WTC11 (cell line): Measurements from ENCODE around the gene REEP3. TPM values are rescaled to one million over a fixed set of nuclear protein-coding genes. Genes with fewer than 3 reads are reported as not detected.

Experiments
- ATAC-seq: fragments of 200-7000 bp; cut with Tn5 transposase; 2 replicates; pipeline ENCODE4 v1.10.0; 2021; ENCODE audit warnings: mild to moderate bottlenecking, moderate library complexity
- CTCF ChIA-PET: fragments of 300-600 bp; sonication (Branson Sonifier 250); formaldehyde crosslinking; loops from one replicate; lab custom pipeline; 2021; ENCODE audit warnings: antibody characterized with exemption; lab: Charles Lee
- POLR2A ChIA-PET: fragments of 350-600 bp; sonication (Branson Sonifier 250); formaldehyde crosslinking; loops from one replicate; lab custom pipeline; 2021; ENCODE audit warnings: antibody characterized with exemption; lab: Charles Lee
- DNase-seq: peaks from one replicate; pipeline ENCODE4 v3.0.0; 2021; ENCODE audit warnings: low spot score
- H3K27ac Mint-ChIP-seq: 2 replicates; pipeline ENCODE4 v1.8.0; 2021; ENCODE audit warnings: mixed read lengths
- H3K27me3 Mint-ChIP-seq: 2 replicates; pipeline ENCODE4 v1.8.0; 2021; ENCODE audit warnings: low read depth, mild to moderate bottlenecking, moderate library complexity, mixed read lengths
- H3K36me3 Mint-ChIP-seq: 2 replicates; pipeline ENCODE4 v1.8.0; 2021; ENCODE audit warnings: mixed read lengths
- H3K4me1 Mint-ChIP-seq: 2 replicates; pipeline ENCODE4 v1.8.0; 2022; ENCODE audit warnings: mixed read lengths
- H3K4me3 Mint-ChIP-seq: 2 replicates; pipeline ENCODE4 v1.8.0; 2021; ENCODE audit warnings: mild to moderate bottlenecking, moderate library complexity, mixed read lengths
- H3K9me3 Mint-ChIP-seq: 2 replicates; pipeline ENCODE4 v1.8.0; 2021; ENCODE audit warnings: mixed read lengths
- AFF4 ChIP-seq: sonication (generic); formaldehyde crosslinking; IDR thresholded peaks from 2 replicates; pipeline ENCODE4 v1.8.1; 2023; ENCODE audit warnings: mild to moderate bottlenecking, missing genetic modification reagents, borderline replicate concordance
- CBFB ChIP-seq: sonication (generic); formaldehyde crosslinking; IDR thresholded peaks from 2 replicates; pipeline ENCODE4 v1.8.1; 2022; ENCODE audit warnings: mild to moderate bottlenecking, low read depth, missing genetic modification reagents
- FOXJ3 ChIP-seq: sonication (generic); formaldehyde crosslinking; IDR thresholded peaks from 2 replicates; pipeline ENCODE4 v1.9.0; 2021; ENCODE audit warnings: missing genetic modification reagents, mild to moderate bottlenecking, borderline replicate concordance
- NR3C1 ChIP-seq: sonication (generic); formaldehyde crosslinking; conservative IDR thresholded peaks from 2 replicates; pipeline ENCODE4 v1.8.1; 2023; ENCODE audit warnings: low read depth, mild to moderate bottlenecking, missing genetic modification reagents
- ZNF121 ChIP-seq: sonication (generic); formaldehyde crosslinking; IDR thresholded peaks from 2 replicates; pipeline ENCODE4 v1.8.0; 2023; ENCODE audit warnings: missing genetic modification reagents
- ZNF281 ChIP-seq: sonication (generic); formaldehyde crosslinking; IDR thresholded peaks from 2 replicates; pipeline ENCODE4 v1.8.0; 2023; ENCODE audit warnings: mild to moderate bottlenecking, missing genetic modification reagents
- total RNA-seq: library from RNA; stranded (reverse); gene quantifications from 3 replicates; pipeline ENCODE4 v1.2.3, GENCODE V29; 2021
- TF ChIP-seq, protein P1 (sequence below): fragments of 250-450 bp; sonication (Bioruptor Pico); IDR thresholded peaks from 2 replicates; pipeline ENCODE4 v1.9.0; 2021; ENCODE audit warnings: mild to moderate bottlenecking, borderline replicate concordance
- TF ChIP-seq, protein P2 (sequence below): sonication (generic); formaldehyde crosslinking; IDR thresholded peaks from 2 replicates; pipeline ENCODE4 v1.8.1; 2023; ENCODE audit warnings: mild to moderate bottlenecking, moderate library complexity, missing genetic modification reagents
- TF ChIP-seq, protein P3 (sequence below): fragments of 250-450 bp; sonication (Bioruptor Pico); IDR thresholded peaks from 2 replicates; pipeline ENCODE4 v2.1.2; 2022; ENCODE audit warnings: mild to moderate bottlenecking, moderate library complexity

The REEP3 gene
- total RNA-seq, 1 experiment from 2014 or later = 18.5 TPM

GRCh38 chr10:63536698-63537097, 15.5 kb downstream of the REEP3 start:
- TF ChIP-seq CBFB = no peak
- TF ChIP-seq, protein P1, sequence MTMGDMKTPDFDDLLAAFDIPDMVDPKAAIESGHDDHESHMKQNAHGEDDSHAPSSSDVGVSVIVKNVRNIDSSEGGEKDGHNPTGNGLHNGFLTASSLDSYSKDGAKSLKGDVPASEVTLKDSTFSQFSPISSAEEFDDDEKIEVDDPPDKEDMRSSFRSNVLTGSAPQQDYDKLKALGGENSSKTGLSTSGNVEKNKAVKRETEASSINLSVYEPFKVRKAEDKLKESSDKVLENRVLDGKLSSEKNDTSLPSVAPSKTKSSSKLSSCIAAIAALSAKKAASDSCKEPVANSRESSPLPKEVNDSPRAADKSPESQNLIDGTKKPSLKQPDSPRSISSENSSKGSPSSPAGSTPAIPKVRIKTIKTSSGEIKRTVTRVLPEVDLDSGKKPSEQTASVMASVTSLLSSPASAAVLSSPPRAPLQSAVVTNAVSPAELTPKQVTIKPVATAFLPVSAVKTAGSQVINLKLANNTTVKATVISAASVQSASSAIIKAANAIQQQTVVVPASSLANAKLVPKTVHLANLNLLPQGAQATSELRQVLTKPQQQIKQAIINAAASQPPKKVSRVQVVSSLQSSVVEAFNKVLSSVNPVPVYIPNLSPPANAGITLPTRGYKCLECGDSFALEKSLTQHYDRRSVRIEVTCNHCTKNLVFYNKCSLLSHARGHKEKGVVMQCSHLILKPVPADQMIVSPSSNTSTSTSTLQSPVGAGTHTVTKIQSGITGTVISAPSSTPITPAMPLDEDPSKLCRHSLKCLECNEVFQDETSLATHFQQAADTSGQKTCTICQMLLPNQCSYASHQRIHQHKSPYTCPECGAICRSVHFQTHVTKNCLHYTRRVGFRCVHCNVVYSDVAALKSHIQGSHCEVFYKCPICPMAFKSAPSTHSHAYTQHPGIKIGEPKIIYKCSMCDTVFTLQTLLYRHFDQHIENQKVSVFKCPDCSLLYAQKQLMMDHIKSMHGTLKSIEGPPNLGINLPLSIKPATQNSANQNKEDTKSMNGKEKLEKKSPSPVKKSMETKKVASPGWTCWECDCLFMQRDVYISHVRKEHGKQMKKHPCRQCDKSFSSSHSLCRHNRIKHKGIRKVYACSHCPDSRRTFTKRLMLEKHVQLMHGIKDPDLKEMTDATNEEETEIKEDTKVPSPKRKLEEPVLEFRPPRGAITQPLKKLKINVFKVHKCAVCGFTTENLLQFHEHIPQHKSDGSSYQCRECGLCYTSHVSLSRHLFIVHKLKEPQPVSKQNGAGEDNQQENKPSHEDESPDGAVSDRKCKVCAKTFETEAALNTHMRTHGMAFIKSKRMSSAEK (CRISPR knock-in tag) = no peak
- no peak for ATAC-seq
- H3K27me3 Mint-ChIP-seq = no peaks in the 10 kb centered on the region
- H3K9me3 Mint-ChIP-seq = no peaks in the 10 kb centered on the region
- no peak overlapping the region for H3K27ac Mint-ChIP-seq
- DNase-seq = no peak
- POLR2A ChIA-PET = no interaction called here
- no peak overlapping the region for H3K4me3 Mint-ChIP-seq
- CTCF ChIA-PET = no interaction called here
- H3K4me1 Mint-ChIP-seq = 0 out of 2 replicates have a peak, but pooled peaks cover 2% of the 10 kb centered on the region
- H3K36me3 Mint-ChIP-seq = no peaks in the 10 kb centered on the region

GRCh38 chr10:63537536-63537935, 16.3 kb downstream of the REEP3 start:
- Mint-ChIP-seq H3K27ac (no peak overlapping the region), H3K4me3 (no peak overlapping the region), H3K4me1 (0 out of 2 replicates have a peak, but pooled peaks cover 2% of the 10 kb centered on the region), H3K27me3 (no peaks in the 10 kb centered on the region), H3K36me3 (no peaks in the 10 kb centered on the region), H3K9me3 (no peaks in the 10 kb centered on the region)
- ChIA-PET POLR2A (interaction anchor here (0.7 kb wide), 1 partner anchor 143 kb away, joined by 5 read pairs; no protein-coding TSS in a partner anchor), CTCF (no interaction called here)
- DNase-seq = no peak
- ATAC-seq = peak; percentile 51; the same call in 1 of the 2 replicates
- no peak for TF ChIP-seq CBFB
- no peak for TF ChIP-seq FOXJ3 (CRISPR knock-in tag)
- TF ChIP-seq, protein P2, sequence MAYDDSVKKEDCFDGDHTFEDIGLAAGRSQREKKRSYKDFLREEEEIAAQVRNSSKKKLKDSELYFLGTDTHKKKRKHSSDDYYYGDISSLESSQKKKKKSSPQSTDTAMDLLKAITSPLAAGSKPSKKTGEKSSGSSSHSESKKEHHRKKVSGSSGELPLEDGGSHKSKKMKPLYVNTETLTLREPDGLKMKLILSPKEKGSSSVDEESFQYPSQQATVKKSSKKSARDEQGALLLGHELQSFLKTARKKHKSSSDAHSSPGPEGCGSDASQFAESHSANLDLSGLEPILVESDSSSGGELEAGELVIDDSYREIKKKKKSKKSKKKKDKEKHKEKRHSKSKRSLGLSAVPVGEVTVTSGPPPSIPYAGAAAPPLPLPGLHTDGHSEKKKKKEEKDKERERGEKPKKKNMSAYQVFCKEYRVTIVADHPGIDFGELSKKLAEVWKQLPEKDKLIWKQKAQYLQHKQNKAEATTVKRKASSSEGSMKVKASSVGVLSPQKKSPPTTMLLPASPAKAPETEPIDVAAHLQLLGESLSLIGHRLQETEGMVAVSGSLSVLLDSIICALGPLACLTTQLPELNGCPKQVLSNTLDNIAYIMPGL = no peak
- no peak for TF ChIP-seq ZNF281 (CRISPR knock-in tag)
- no peak for TF ChIP-seq NR3C1 (CRISPR knock-in tag)
- no peak for TF ChIP-seq AFF4 (CRISPR knock-in tag)

- Mint-ChIP-seq H3K36me3 (no peaks in the 10 kb centered on the region), H3K9me3 (no peaks in the 10 kb centered on the region), H3K27ac (no peak overlapping the region), H3K4me3 (no peak overlapping the region), H3K27me3 (no peaks in the 10 kb centered on the region), H3K4me1 (peaks cover 8% of the 10 kb centered on the region)
- DNase-seq = no peak
- CTCF ChIA-PET = no interaction called here
- TF ChIP-seq ZNF121 (CRISPR knock-in tag) = peak; percentile 71; the same call in 1 of the 2 replicates
- TF ChIP-seq, protein P3, sequence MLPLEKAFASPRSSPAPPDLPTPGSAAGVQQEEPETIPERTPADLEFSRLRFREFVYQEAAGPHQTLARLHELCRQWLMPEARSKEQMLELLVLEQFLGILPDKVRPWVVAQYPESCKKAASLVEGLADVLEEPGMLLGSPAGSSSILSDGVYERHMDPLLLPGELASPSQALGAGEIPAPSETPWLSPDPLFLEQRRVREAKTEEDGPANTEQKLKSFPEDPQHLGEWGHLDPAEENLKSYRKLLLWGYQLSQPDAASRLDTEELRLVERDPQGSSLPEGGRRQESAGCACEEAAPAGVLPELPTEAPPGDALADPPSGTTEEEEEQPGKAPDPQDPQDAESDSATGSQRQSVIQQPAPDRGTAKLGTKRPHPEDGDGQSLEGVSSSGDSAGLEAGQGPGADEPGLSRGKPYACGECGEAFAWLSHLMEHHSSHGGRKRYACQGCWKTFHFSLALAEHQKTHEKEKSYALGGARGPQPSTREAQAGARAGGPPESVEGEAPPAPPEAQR (CRISPR knock-in tag) = no peak
- ATAC-seq = no peak
- POLR2A ChIA-PET = no interaction called here
Measured at GRCh38 chr10:63539377-63539776, 18.2 kb downstream of the REEP3 start.
